Measurements from ENCODE around the gene DNASE1L1.

The DNASE1L1 gene, protein sequence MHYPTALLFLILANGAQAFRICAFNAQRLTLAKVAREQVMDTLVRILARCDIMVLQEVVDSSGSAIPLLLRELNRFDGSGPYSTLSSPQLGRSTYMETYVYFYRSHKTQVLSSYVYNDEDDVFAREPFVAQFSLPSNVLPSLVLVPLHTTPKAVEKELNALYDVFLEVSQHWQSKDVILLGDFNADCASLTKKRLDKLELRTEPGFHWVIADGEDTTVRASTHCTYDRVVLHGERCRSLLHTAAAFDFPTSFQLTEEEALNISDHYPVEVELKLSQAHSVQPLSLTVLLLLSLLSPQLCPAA

DNA sequence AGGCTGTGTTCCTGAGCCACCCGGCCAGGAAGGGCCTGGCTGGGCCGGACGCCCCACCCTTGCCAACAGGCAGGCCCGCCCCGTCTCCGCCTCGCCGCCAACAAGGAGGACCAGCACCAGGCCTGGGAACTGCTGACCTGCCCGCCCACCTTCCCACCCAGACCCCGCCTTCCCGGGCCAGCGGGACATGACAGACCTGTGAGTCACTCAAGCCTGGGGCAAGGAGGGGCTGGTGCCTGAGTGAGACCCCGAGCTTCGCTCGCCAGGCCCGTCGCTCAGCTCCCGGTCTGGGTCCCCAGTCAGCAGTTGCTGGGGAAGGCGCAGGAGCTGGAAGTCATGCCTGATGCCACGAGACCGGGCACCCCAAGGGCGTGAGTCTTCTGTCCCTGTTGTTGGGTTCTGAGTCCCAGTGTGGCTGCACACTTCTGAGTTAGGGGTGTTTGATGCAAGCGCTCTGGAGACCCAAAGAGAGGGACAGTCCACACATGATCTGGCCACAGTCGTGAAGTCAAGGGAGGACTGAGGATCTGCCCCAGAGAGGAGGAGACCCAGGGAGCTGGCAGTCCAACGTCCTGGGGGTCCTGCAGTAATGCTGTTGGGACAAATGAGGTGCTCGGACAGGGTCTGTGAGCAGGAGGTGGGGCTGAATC is at the start of gene DNASE1L1:
TSS of gene DNASE1L1 (minus strand) at position 33 of the 650 bp plus-strand sequence. CDS start 3,686 bp downstream, outside the sequence.
- no peak for DNase-seq

- peak; percentile 18 for DNase-seq
Measured at GRCh38 chrX:154458116-154458953, 49.3 kb upstream of the DNASE1L1 start, which contains the start of gene PLXNA3. Gene PLXNA3 (plus strand): TSS chrX:154458281. CDS start chrX:154460184, 1,903 bp downstream.

GRCh38 chrX:154457491-154458115 is 48.5 kb upstream of the DNASE1L1 start:
- peak; percentile 18 for DNase-seq

DNA sequence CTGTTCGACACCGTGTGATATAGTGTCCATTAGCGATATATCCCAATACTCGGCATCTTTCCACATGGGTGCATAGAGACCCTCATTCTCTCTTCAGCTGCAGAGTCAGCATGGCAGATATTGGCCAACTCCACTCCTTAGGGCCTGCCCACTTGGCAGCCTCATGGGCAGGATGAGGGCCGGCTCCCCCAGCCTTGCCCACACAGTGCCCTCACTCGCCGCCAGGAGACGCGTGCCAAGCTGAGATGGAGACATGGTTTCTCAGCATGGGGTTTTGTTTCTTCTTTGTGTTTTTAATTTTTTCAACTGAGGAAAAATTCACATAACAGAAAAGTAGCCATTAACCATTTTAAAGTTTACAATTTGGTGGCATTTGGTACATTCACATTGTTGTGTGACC is 43.8 kb upstream of the DNASE1L1 start:
- DNase-seq, result peak; percentile 23

GRCh38 chrX:154450312-154450711 is 41.3 kb upstream of the DNASE1L1 start:
- DNase-seq, result no peak

DNA sequence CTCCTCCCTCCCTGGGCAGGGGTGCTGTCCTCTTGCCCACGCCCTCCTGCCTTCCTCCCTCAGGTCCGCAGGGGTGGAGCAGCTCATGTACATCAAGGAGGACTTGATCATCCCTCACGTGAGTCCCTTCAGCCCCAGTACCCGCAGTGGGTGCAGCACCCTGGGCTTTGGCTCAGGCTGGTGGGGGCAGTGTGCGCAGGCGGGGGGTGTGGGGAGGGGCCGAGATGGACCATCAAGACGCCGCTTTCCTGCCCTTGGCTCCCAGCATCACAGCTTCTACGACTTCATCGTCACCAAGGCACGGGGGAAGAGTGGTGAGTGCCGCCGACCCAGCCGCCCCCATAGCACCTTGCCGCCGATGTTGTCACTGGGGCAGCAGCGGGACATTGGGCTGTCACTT is 40.6 kb upstream of the DNASE1L1 start:
- no peak for DNase-seq

DNA sequence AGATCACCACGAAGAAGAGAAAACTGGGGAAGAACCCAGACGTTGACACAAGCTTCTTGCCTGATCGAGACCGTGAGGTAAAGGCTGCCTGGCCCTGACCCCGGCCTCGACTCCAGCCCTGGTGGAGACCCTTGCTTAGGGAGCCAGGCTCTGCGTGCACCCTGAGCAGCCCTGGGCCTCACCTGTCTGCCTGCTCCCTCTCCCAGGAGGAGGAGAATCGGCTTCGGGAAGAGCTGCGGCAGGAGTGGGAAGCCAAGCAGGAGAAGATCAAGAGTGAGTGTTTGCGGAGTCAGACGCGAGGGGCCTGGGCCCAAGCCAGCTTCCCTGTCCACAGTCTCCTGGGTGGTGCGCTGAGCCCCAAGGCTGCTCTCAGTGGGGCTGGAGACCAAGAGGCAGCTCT is 39.4 kb upstream of the DNASE1L1 start:
- DNase-seq, result no peak

DNA sequence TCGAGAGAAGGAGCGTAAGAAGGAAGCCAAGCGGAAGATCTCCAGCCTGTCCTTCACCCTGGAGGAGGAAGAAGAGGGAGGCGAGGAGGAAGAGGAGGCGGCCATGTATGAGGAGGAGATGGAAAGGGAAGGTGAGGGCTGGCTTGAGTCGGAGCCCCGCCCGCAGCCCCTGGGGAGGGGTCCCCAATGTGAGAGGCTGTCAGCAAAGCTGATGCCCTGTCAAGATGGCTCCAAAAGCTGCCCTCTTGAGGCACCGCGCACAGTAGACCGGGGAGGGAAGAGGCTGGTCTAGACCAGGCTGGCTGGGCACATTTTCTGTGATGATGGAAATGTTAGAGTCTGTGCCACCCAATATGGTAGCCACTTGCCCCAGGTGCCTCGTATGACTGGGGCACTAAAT is 37.4 kb upstream of the DNASE1L1 start:
- no peak for DNase-seq

DNA sequence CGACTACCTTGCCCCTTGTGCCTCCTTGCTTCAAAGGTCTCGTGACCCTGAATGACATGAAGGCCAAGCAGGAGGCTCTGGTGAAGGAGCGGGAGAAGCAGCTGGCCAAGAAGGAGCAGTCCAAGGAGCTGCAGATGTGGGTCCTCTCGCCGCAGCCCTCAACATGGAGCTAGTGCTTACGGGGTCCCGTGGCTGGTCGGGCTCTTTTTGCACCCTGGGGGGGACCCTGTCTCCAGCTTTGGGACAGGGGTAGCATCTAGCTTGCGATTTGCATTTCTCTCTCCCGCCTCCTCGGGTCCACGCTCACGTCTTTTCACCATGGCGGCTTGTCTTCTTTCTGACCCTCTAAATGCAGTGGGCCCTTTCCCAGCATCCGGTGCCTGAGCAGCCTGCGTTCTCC is 36.7 kb upstream of the DNASE1L1 start:
- DNase-seq, result no peak

GRCh38 chrX:154444755-154445246 is 35.7 kb upstream of the DNASE1L1 start:
- no peak for DNase-seq

- DNase-seq, result peak; percentile 58
Measured at GRCh38 chrX:154443992-154444754, 35.1 kb upstream of the DNASE1L1 start, which contains the start of gene FAM50A. Gene FAM50A (plus strand): TSS chrX:154444141. CDS start chrX:154444236, 95 bp downstream.

GRCh38 chrX:154443479-154443910 is 34.4 kb upstream of the DNASE1L1 start:
- no peak for DNase-seq

DNA sequence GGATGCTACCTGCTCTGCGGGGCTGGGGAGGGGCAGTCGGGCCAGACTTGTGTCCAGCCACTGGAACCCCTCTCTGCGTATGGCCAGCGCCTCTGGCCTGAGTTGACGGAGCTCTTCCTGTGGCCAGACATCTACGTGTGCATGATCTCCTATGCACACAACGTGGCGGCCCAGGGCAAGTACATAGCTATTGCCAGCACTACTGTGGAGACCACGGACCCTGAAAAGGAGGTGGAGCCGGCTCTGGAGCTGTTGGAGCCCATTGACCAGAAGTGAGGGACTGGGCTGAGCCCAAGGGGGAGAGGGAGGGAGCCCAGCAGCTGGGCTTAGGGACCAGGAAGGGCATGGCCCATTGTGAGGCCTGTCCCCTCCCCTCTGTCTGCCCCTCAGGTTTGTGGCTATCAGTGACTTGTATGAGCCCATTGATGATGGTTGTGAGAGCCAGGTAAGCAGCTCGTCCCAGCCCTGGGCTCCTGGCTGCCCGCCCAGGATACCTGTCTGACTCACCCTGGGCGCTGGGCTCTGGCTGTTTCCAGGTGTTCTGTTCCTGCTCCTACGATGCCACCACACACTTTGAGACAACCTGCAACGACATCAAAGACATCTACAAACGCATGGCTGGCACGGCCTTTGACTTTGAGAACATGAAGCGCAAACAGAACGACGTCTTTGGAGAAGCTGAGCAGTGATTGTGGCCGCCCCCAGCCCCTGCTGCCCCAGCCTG is 33.1 kb upstream of the DNASE1L1 start:
- DNase-seq, result no peak

DNA sequence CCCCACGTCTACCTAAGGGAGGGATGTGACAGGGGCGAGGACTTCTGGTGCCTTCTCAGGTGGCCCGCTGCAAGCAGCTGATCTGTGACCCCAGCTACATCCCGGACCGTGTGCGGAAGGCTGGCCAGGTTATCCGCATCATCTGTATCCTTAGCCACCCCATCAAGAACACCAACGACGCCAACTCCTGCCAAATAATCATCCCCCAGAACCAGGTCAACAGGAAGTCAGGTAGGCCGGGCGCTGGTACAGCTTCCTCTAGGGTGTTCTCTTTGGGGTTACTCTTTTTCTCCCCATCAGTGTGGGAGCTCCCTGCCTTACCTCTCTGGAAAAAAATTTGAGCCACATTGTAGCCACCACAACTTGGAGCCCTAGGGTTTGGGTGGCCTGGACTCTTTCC is 32.5 kb upstream of the DNASE1L1 start:
- DNase-seq, result no peak

GRCh38 chrX:154440623-154441357 is 31.7 kb upstream of the DNASE1L1 start:
- no peak for DNase-seq

DNA sequence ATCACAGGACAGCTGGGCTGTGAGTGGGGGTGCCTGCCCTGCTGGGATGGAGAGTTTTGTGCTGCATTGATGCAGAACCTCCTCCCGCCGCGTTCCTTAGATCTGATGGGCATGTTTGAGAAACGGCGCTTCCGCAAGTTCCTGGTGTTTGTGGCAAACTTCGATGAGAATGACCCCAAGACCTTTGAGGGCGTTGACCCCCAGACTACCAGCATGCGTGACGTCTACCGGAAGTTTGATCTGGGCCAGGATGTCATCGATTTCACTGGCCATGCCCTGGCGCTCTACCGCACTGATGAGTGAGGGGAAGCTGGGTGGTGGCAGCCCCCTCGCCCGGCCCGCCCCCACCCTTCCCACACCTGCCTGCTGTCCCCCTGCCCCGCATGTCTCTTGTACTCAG is 30.8 kb upstream of the DNASE1L1 start:
- DNase-seq, result no peak

- DNase-seq, result no peak
Measured at GRCh38 chrX:154437971-154438893, 29.2 kb upstream of the DNASE1L1 start.

DNA sequence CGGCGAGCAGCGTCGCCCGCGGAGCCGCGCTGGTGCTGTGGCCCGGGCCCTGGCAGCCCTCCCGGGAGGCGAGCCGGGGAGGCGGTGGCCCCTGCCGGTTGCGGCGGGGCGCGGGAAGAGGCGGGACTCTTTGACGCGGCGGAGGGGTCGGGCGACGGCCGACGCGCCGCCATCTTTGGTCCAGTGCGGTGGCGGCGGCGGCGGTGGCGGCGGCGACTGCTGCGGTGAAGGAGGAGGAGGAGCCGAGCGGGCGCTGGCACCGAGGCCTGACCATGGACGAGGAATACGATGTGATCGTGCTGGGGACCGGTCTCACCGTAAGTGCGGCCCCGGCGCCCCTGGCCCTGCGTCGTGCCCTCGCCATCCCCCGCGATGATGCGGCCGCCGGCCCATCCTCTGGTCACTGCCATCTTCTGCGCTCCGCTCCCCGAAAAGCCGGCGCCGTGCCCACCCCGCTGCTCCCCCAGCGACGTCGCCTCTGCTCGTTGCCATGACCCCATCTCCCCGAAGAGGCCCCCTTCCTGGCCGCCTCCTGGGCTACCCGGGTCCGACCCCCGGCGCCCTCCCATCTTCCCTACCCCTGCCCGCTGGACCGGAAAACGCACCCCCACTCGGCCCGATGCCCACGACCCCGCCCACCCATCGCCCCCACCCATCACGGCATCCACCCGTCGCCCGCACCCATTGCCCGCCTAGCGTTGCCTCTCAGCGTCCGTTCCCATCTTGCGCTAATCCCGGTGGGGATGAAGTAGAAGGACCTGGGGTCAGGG is 28.1 kb upstream of the DNASE1L1 start, which contains the start of gene GDI1:
TSS of gene GDI1 (plus strand) at position 172 of the 770 bp plus-strand sequence. CDS start at position 273, 101 bp downstream.
- DNase-seq, result peak; percentile 33
